ENCODE data around the gene MPP1. TPM values are rescaled to one million over a fixed set of nuclear protein-coding genes. Genes with fewer than 3 reads are reported as not detected.

Gene MPP1
- total and polyA plus RNA-seq, 2 donors (not counting 3 experiments of a cell fraction or from before 2014, with no cell fraction given), result 22.1 to 32.3 TPM

DNA sequence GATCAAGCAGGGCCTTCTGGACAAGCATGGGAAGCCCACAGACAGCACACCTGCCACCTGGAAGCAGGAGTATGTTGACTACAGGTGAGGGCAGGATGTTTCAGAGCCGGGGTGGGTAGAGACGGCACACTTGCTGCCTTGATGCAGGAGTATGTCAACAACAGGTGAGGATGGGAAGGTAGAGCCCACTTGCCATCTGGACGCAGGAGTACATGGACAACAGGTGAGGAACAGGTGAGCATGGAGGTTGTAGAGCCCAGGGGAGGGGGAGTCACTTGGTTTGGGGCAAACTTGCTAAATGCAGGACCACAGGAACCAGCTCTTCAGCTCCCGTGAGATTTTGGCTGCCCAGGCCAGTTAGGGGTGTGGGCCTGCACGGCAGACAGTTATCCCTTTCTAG lies 30.7 kb downstream of the MPP1 start:
- FAIRE-seq (no peak), DNase-seq (ENCODE audit: low read depth, low spot score) (no peak)
- TF ChIP-seq MAX (IDR thresholded peaks at IDR 0.05; ENCODE audit: insufficient read depth, insufficient read length) (no peak), POLR2A (IDR thresholded peaks at IDR 0.05; ENCODE audit: low read depth, low read length) (no peak), GATA2 (IDR thresholded peaks at IDR 0.05; ENCODE audit: insufficient read depth, insufficient read length, low read depth, low read length) (no peak), FOS (IDR thresholded peaks at IDR 0.05; ENCODE audit: borderline replicate concordance, insufficient read depth, low read length) (no peak), EZH2 (IDR thresholded peaks at IDR 0.05; ENCODE audit: borderline replicate concordance, low read depth, low read length, severe bottlenecking) (no peak), POLR2AphosphoS5 (IDR thresholded peaks at IDR 0.05; ENCODE audit: insufficient read depth, low read depth, low read length) (no peak), MYC (IDR thresholded peaks at IDR 0.05; ENCODE audit: low read depth, low read length) (no peak)
- TF ChIP-seq, protein P1, sequence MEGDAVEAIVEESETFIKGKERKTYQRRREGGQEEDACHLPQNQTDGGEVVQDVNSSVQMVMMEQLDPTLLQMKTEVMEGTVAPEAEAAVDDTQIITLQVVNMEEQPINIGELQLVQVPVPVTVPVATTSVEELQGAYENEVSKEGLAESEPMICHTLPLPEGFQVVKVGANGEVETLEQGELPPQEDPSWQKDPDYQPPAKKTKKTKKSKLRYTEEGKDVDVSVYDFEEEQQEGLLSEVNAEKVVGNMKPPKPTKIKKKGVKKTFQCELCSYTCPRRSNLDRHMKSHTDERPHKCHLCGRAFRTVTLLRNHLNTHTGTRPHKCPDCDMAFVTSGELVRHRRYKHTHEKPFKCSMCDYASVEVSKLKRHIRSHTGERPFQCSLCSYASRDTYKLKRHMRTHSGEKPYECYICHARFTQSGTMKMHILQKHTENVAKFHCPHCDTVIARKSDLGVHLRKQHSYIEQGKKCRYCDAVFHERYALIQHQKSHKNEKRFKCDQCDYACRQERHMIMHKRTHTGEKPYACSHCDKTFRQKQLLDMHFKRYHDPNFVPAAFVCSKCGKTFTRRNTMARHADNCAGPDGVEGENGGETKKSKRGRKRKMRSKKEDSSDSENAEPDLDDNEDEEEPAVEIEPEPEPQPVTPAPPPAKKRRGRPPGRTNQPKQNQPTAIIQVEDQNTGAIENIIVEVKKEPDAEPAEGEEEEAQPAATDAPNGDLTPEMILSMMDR (IDR thresholded peaks at IDR 0.05; ENCODE audit: extremely low read depth in 1 of 2, insufficient read depth in 1 of 2, low read depth in 1 of 2, low read length in 2 of 2), result no peak
- ChIA-PET CTCF (no interaction called here), POLR2A (no interaction called here)
- H3K4me3 ChIP-seq (replicated peaks in 1 of 3; ENCODE audit: insufficient read depth in 1 of 3, low read depth in 1 of 3, low read length in 3 of 3), result no peak overlapping the region
- dilution Hi-C loops (cut with MboI; ENCODE audit: extremely low pct_ligation_motif_present, low sequenced_read_pairs) (no loop called here), intact Hi-C loops (cut with micrococcal nuclease) (no loop called here)
- no TSS peak for BruUV-seq (replicated peaks)
- H3K79me2 ChIP-seq (ENCODE audit: control insufficient read depth, insufficient read depth, low read length), result peaks cover 2% of the 10 kb centered on the region
- H3K9ac ChIP-seq (replicated peaks; ENCODE audit: extremely low read depth, insufficient read depth, low read length), result no peak overlapping the region
- H3K4me2 ChIP-seq (ENCODE audit: insufficient read depth, low read length), result no peak overlapping the region
- peaks cover 20 to 35% of the 10 kb centered on the region in 2 experiments for H3K36me3 ChIP-seq (ENCODE audit: control insufficient read depth in 2 of 2, extremely low read depth in 1 of 2, insufficient read depth in 2 of 2, low read length in 2 of 2)
- no peaks in the 10 kb centered on the region for H3K27me3 ChIP-seq (ENCODE audit: control insufficient read depth in 2 of 2, insufficient read depth in 2 of 2, low read length in 2 of 2)
- H3K9me3 ChIP-seq (replicated peaks; ENCODE audit: control insufficient read depth, insufficient read depth, low read length), result no peaks in the 10 kb centered on the region
- no peaks in the 10 kb centered on the region for H4K20me1 ChIP-seq (replicated peaks; ENCODE audit: control insufficient read depth, extremely low read depth, insufficient read depth, low read length)
- H3K4me1 ChIP-seq (ENCODE audit: control insufficient read depth, extremely low read depth, insufficient read depth, low read length), result no peaks in the 10 kb centered on the region
- no peak overlapping the region for H2AFZ ChIP-seq (ENCODE audit: low read depth, low read length)
- no peak overlapping the region for H3K27ac ChIP-seq (ENCODE audit: insufficient read depth, low read depth, low read length)
- H3K9me1 ChIP-seq (replicated peaks; ENCODE audit: control insufficient read depth, extremely low read depth, insufficient read depth, low read length), result no peaks in the 10 kb centered on the region
